GM12874 (cell line): ENCODE measurements around the gene PPIL1.

Experiments
- TF ChIP-seq, protein P1 (sequence below): IDR thresholded peaks from 2 replicates; pipeline ENCODE4 v1.5.1; 2011; ENCODE audit warnings: low read depth, mild to moderate bottlenecking, control low read depth, low read length, moderate library complexity; ENCODE audit not compliant: insufficient read depth

The PPIL1 gene

DNA sequence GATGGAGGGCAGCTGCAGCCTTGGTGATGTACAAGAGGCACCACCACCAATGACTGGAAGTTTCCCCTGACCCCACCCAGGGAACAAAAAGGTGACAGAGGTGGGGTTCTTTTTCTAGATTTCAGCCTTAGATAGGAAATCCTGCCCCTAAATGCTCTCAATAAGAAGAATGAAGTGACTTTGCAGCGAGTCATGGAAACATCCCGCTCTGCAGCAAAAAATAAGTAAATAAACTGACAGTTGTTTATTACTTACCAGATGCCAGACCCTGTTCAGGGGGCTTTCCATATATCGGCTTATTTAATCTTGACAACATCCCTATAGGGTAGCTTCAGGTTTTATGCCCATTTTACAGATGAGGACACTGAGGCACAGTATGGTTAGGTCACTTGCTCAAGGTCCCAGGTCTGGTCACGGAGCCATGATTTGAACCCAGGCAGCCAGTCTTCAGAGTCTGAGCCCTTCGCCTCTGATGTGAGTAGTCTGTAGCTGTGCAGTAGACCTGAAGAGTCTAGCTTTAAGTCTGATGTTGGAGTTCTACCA lies 30.3 kb upstream of the PPIL1 start:
- TF ChIP-seq, protein P1, sequence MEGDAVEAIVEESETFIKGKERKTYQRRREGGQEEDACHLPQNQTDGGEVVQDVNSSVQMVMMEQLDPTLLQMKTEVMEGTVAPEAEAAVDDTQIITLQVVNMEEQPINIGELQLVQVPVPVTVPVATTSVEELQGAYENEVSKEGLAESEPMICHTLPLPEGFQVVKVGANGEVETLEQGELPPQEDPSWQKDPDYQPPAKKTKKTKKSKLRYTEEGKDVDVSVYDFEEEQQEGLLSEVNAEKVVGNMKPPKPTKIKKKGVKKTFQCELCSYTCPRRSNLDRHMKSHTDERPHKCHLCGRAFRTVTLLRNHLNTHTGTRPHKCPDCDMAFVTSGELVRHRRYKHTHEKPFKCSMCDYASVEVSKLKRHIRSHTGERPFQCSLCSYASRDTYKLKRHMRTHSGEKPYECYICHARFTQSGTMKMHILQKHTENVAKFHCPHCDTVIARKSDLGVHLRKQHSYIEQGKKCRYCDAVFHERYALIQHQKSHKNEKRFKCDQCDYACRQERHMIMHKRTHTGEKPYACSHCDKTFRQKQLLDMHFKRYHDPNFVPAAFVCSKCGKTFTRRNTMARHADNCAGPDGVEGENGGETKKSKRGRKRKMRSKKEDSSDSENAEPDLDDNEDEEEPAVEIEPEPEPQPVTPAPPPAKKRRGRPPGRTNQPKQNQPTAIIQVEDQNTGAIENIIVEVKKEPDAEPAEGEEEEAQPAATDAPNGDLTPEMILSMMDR: no peak

DNA sequence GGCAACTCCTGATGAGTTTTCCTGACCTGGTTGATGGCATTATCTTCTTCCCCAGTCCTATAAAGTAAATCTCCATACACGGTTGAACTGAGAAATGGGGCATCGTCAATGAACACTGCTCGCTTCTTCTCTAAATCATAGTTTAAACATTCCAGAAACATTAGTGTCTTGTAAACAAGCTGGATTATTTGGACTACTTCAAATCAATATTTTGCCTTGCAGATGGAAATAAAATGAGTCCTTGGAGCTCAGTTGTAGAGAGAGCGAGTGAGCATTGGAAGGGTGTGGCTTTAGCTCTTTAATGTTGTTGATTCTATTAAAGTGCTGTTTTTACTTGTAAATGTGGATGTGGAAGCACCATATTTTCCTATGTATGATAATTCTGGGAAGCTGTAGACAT lies 29.5 kb upstream of the PPIL1 start:
- TF ChIP-seq, protein P1: no peak

DNA sequence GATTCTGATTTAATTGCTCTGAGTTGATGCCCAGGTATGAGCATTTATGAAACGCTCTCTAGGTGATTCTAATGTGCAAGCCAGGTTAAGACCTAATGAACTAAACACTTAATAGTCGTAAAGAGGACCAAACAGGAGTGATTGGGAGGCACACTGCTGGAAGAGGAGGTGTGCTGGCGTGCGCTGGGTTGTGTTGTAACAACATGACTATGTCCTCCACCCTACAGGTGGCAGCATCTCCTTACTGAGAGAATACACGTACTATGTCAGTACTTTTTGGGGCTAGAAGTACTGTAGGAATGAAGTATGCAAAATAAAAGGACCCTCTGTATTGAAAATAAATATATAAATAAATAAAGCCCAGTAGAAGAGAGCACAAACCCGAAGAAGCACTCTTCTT lies 23.0 kb upstream of the PPIL1 start:
- TF ChIP-seq, protein P1: no peak

DNA sequence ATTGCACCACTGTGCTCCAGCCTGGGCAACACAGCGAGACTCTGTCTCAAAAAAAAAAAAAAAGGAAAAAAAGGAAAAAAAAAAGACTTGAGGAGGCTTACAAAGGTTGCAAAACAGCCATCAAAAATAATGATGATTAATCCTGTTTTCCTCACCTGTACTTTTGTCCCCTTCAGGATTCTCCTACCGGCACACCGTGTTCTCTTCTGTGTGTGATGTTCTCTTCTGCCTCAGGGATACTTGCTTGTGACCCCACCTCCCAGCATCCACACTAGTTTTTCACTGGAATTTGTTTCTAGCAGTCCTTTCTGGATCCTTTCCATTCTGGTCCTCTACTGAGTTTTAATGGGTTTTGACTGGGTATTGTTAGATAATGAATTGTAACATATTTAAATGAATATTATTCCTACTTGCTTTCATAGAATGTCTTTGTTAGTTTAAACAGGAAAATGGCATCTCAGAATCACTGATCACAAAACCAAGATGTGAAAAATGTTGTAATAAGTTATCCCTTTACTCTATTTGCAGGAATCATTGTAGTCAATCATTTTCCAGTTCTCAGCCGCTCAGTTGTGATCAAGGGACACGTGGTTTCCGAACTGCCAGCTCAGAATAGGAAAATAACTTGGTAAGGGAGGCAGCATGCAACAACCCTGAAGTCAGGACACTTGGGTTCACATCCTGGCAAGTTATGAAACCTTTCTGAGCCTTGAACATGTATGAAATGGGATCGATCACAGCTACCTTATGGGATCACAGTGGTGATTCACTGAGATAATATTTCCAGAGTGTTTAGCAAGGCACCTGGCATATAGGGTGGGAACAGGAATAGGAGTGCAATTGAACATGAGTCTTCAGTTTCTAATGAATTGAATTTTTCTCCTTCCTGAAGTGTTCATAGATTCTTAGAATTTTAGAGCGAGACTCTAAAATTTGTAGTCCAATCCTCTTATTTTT lies 19.7 kb upstream of the PPIL1 start:
- TF ChIP-seq, protein P1: no peak

DNA sequence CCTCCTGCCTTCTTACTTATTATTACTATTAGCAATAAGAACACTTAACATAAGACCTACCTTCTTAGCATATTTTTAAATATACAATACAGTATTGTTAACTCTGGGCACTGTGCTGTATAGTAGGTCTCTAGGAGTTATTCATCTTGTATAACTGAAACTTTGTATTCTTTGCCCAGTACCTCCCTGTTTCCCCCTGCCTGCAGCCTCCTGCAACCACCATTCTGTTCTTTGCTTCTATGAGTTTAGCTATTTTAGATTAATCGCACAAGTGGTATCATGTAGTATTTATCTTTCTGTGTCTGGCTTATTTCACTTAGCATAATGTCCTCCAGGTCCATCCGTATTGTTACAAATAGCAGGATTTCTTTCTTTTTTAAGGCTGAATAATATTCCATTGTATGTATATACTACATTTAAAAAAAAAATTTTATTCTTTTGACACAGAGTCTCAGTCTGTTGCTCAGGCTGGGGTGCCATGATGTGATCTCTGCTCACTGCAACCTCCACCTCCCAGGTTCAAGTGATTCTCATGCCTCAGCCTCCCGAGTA lies 15.6 kb upstream of the PPIL1 start:
- TF ChIP-seq, protein P1: no peak

DNA sequence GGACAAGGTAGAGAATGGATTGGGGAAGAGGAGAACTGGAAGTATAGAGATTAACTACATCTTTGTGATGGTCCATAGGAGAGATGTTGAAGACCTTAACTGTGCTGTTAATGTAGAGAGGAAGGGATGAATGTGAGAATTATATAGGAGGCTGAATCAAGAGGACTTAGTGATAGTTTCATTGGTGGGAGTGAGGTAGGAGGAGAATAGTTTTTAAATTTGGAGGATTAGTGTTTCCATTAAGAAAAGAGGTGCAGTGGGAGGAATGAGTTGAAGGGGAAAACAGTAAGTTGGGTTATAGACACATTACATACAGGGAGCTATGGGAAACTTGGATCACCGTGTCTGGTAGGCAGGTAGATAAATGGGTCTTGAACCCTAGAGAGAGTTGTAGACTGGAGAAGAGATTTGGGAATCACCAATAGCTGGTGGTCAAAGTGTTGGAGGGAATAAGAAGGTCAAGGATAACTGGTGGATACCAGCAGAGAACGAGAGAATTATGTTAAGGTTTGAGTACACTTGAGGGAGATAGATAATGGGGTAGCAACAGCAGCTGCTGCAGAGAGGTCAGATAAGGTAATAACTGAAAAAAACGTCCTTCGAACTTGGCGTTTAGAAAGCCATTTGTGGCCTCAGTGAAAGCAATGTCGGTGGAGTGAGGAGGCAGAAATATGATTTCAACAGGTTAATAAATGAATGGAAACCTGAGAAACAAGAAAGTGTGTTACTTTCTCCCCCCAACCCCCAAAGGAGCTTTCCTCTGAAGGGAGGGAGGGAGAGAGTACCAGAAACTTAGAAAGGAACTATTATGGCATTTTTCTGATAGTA lies 14.3 kb upstream of the PPIL1 start:
- TF ChIP-seq, protein P1: no peak
